ENCODE data around the gene LDLRAD4. TPM values are rescaled to one million over a fixed set of nuclear protein-coding genes. Genes with fewer than 3 reads are reported as not detected.

LDLRAD4 gene
- total RNA-seq, 1 experiment from 2014 or later, result not detected

- no peak for DNase-seq (ENCODE audit: low read depth)
Measured at GRCh38 chr18:13403786-13404549, 185.4 kb downstream of the LDLRAD4 start.

GRCh38 chr18:13405305-13406038 lies 186.9 kb downstream of the LDLRAD4 start:
- no peak for DNase-seq (ENCODE audit: low read depth)

- no peak for DNase-seq (ENCODE audit: low read depth)
Measured at GRCh38 chr18:13406049-13406615, 187.6 kb downstream of the LDLRAD4 start.

GRCh38 chr18:13406736-13407135 lies 188.2 kb downstream of the LDLRAD4 start:
- no peak for DNase-seq (ENCODE audit: low read depth)

GRCh38 chr18:13407484-13407883 lies 188.9 kb downstream of the LDLRAD4 start:
- no peak for DNase-seq (ENCODE audit: low read depth)

- no peak for DNase-seq (ENCODE audit: low read depth)
Measured at GRCh38 chr18:13409026-13409425, 190.5 kb downstream of the LDLRAD4 start.

GRCh38 chr18:13409997-13410396 lies 191.4 kb downstream of the LDLRAD4 start:
- no peak for DNase-seq (ENCODE audit: low read depth)

GRCh38 chr18:13410471-13410870 lies 191.9 kb downstream of the LDLRAD4 start:
- DNase-seq (ENCODE audit: low read depth), result no peak

GRCh38 chr18:13412017-13412416 lies 193.5 kb downstream of the LDLRAD4 start:
- no peak for DNase-seq (ENCODE audit: low read depth)

GRCh38 chr18:13412901-13413300 lies 194.3 kb downstream of the LDLRAD4 start:
- DNase-seq (ENCODE audit: low read depth), result no peak

- no peak for DNase-seq (ENCODE audit: low read depth)
Measured at GRCh38 chr18:13414102-13414501, 195.5 kb downstream of the LDLRAD4 start.

- no peak for DNase-seq (ENCODE audit: low read depth)
Measured at GRCh38 chr18:13414521-13414920, 196.0 kb downstream of the LDLRAD4 start.

- no peak for DNase-seq (ENCODE audit: low read depth)
Measured at GRCh38 chr18:13415736-13416135, 197.2 kb downstream of the LDLRAD4 start.

GRCh38 chr18:13416208-13416607 lies 197.6 kb downstream of the LDLRAD4 start:
- no peak for DNase-seq (ENCODE audit: low read depth)

GRCh38 chr18:13416848-13417247 lies 198.3 kb downstream of the LDLRAD4 start:
- no peak for DNase-seq (ENCODE audit: low read depth)

- no peak for DNase-seq (ENCODE audit: low read depth)
Measured at GRCh38 chr18:13418013-13418710, 199.6 kb downstream of the LDLRAD4 start.

- DNase-seq (ENCODE audit: low read depth), result no peak
Measured at GRCh38 chr18:13420969-13421686, 202.6 kb downstream of the LDLRAD4 start.

- DNase-seq (ENCODE audit: low read depth), result no peak
Measured at GRCh38 chr18:13422541-13423147, 204.1 kb downstream of the LDLRAD4 start.

- DNase-seq (ENCODE audit: low read depth), result no peak
Measured at GRCh38 chr18:13423352-13423751, 204.8 kb downstream of the LDLRAD4 start.

GRCh38 chr18:13424363-13424762 lies 205.8 kb downstream of the LDLRAD4 start:
- no peak for DNase-seq (ENCODE audit: low read depth)
